NCI-H1417 treated with DMSO at 0.1 percent for 48 hours (cell line): ENCODE measurements around the gene DNAJC13.

ENCODE experiments used
- DNase-seq: peaks from one replicate; lab custom pipeline; 2025; lab: John Stamatoyannopoulos, UW

Gene DNAJC13

DNA sequence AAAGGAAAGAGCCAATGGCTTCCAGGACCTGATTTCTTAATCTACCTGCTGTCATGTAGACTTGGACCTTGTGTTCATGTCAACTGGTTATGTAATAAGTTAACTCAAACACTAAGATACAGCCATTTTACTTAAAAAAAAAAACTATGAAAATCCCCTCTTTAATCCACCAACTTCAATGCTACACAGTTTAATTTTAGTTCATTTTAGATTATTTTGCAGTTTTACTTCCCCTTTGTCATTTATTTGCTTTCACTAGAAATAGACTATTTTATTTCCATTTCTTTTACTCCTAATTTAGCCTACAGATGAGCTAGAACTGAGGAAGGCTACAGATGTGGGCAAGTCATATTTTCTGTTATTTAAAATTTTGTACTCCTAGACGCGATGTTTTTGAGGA lies 10.7 kb upstream of the DNAJC13 start:
- no peak for DNase-seq

DNA sequence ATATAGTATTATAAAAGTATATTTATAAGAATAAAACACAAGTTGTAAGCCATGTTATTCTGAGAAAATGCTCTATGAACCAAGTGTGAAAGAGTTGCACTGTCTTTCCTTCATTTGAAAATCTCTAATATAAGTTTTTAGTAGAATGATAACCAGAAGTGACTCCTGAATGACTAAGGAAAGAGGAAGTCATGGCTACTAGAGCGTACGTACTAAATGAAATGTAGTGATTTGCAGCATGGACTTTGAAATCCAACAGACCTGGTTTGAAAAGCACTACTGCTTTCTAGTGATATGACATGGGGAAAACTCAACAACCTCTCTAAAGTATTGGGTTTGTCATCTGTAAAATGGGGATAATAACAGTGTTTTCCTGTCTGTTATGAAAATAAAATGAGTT lies 10.3 kb upstream of the DNAJC13 start:
- DNase-seq, result no peak

DNA sequence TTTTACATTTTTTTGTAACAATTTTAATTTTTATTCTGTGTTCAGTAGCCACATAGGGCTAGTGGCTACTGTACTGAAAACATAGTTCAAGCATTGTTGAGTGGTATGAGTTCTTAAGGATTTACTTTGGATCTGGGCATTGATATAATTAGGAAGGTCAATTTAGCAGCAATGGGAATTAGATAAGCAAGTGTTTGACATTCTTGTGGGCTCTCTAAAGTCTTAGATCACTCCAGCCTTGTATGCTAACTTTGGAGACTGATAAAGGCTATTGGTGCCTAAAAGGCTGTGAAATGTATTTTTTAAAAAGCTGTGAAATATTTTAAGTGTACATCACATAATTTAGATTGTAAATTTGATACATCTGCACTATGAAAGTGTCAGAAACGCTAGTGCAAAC lies 2.5 kb upstream of the DNAJC13 start:
- no peak for DNase-seq

DNA sequence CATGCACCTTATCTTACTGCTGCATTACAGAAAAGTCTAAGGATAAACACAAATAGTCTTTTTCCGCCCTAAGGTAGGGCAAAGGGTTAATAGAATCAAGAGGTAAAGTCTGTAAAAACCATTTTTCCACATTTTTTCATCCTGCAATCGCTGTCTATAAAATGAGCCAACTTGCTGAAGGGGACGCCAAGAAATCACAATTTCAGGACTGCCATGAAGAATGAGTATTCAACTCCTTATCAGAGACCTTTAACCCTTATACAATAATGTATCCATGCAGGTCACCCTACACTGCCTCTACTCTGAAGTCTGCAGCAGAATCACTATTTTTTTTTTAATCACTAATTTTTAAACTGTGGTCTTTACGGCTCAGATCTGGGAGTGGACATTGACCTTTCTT lies 1.1 kb upstream of the DNAJC13 start:
- DNase-seq, result no peak

DNA sequence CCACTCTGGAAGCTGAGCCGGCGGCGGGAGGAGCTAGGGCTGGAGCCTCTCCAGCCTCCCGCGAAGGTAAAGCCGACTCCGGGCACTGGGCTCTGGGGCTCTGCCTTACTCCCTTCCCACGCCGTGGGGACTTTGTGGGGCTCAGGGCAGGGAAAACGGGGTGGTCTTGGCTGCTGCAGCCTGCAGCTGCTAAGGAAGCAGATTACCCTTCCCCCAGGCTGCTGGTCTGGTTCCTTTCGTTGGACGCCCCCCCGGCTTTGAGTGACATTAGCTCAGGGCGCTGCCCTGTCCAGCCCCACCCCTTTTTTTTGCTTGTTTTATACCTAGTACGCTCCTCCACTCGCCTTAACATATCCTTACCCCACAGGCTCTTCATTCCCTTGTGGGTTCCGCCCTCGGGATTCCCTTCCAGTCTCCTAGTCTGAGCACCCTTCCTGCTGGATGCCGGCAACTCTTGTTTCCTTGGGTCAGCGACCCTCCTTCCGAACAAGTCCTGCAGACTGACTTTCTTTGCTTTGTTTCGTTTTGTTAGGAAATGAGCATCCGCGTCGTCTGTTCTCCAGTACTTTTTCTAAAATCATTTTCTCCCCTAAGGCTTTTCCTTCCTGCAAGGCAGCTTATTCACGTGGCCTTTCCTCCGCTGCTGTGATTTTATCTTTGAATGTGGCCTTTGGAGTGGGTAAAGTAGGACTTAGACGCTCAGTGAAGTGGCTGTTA lies 551 bp downstream of the DNAJC13 start:
- DNase-seq, result no peak

DNA sequence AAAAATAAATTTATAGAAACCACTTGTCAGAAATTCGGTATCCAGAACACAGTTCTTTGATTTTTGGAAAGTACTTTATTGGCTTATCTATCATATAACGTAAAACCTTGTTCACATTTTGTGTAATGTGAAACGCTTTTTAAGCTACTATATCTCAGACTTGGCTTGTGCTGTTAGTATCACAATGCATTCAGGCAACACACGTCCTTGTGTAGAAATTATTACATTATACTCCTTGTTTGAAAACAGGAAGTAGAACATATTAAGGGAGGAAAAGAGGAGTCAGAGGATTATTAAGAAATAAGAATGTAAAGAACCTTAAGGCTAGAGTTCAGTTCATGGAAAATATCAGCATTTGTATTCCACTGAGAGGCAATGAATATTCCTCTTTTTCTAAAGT lies 1.6 kb downstream of the DNAJC13 start:
- no peak for DNase-seq

DNA sequence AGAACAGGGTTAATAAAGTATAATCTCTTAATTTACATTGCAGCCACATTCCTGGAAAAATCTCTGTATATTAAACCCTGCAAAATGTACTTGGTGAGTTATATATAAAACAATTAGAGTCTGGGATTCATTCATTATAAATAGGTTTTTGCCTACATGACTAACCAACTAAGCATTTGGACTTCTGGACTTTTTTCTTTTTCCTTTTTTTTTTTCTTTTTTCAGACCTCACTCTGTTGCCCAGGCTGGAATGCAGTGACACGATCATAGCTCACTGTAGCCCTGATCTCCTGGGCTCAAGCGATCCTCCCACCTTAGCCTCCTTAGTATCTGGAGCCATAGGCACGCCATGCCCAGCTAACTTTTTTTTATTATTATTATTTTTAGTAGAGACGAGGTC lies 4.5 kb downstream of the DNAJC13 start:
- DNase-seq, result no peak

DNA sequence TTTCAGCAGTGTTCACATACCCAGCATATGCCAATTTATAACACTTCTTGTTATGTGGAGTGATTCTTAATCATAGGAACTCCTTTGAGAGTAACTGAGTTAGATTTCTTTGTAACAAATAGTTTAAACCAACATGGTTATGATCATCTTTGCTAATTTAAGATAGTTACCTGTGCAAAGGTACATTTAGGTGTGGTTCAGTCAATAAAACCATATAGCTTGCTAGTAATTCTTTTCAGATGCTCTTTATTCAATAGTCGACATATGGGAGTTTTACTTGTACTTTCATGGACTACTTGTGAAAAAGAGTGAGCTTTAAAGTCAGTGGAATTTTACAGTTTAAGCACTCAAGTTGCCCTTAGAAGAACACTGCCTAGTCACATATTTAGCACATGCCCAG lies 5.2 kb downstream of the DNAJC13 start:
- no peak for DNase-seq

DNA sequence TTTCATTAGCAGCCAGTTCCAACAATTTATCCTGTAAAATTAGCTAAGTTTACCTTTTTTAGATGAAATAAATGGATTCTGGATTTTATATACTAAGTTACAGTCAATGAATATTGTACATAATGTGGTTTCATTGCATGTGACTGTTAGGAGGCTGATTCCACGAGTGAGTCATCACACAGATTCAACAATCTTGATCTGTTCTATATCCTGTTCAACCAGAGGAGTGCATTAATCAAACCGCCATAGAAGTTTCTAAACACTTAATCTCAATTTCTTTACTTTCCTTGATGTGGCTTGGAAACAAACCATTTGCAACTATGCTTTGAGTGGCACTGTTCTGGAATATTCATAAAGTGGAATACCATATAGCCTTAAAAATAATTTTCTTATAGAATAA lies 15.3 kb downstream of the DNAJC13 start:
- no peak for DNase-seq

DNA sequence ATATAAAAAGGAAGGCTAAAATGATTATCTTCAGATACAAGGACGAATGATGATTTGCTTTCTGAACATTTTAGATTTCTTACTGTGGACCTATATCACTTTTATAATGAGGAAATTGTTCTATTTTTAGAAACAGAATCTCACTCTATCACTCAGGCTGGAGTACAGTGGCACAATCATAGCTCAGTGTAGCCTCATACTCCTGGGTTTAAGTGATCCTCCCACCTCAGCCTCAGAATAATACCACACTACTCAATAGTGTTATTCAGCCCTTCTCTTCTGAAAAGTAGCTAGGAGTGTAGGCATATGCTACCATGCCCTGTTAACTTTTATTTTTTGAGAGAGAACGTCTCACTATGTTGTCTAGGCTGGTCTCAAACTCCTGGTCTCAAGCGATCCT lies 15.8 kb downstream of the DNAJC13 start:
- DNase-seq, result no peak

DNA sequence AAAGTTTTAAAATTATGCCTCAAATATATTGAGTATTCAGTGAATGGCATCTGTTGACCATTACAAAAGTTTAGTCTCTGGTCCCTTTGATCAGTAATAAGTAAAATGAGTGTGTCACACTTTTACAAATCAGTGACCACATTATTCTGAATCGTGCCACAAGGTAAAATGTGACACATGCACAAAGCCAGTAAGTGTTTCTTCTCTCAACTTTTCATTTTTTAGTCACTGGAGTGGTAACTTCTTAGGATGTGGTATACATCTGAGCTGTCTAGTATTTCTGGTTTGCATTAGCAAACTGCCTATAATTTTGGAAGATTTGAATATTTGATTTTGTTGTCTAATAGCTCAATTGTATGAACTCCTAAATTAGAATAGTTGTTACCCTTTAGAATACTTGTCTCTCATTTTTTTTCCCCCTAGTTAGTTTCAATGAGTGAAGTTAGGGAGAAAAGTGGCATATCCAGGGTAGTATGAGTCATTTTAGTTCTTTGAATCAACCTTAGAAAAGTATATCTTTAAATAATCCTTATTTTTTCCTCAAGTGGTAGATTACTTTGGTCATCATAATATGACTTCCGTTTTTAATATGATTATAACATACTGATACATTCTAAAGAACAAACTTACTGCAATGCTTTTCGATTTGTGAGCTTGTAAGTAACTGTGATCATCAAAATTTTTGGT lies 18.1 kb downstream of the DNAJC13 start:
- DNase-seq, result no peak

DNA sequence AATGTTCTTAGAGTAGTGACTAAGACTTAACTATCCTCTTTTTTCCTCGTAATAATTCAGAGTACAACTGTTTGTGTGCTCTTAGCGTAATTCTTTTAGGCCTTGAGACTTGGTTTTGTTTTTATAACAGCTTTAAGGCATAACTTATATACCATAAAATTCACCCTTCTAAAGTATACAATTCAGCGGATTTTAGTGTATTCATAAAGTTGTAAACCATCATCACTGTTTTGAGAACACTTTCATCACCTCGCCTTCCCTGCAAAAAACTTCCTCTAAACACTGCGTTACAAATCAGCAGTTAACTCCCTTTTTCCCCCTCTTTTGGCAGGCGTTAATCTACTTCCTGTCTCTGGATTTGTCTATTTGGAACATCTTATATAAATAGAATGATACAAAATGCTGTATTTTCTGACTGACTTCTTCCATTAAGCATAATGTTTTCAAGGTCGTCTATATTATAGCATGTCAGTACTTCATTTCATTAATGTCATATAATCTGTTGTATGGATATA lies 18.7 kb downstream of the DNAJC13 start:
- no peak for DNase-seq

DNA sequence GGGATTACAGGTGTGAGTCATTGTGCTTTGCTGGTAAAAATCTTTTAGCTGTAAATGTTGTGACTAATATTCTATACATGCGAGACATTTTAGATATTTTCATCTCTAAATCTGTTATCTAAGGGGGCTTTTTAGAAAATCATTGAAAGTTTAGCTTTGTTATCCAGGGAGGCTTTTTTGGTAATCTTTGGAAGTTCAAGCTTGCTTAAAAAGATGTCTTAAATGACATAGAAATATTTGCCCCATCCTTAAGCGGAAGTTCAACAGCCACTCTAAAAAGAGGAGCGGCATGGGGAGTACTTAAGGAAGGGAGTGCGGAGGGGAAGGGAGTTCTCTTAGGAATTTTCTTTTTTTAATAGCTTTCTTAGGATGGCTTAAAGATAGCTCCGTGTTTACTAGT lies 26.1 kb downstream of the DNAJC13 start:
- no peak for DNase-seq

DNA sequence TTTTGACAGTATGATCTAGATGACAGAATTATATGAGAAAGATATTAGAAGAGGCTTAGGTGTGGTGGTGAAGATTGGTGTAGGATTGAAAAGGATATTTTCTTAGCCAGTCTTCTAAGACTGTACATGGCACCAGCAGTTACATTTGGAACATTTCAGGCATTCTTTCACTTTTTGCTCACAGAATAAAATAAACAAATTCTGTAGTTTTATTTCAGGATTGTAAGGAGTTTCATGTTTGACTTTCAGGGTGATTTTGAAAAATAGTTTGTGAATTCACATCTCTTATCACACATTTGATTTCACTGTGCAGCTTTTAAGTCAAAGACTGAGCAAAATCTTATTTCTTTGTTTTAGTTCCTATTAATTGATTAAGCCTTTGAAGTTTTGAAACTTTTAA lies 27.1 kb downstream of the DNAJC13 start:
- DNase-seq, result no peak

DNA sequence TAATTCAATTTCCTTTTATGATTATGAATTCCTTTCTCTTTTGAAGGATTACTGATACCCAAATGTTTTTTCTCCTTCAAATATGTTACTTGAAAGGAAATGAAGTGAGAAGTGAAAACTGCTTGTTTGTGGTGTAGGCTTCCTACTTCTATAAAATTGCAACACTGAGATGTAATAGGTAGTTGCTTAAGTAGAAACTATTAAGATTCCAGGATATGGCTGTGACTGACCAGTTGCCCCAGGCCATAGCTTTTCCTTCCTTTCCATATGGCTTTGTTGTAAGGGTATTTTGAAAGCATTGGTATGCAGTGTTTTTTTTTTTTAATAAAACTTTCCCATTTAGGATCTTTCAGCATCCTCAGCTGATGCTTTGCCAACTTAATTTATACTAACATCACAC lies 28.5 kb downstream of the DNAJC13 start:
- no peak for DNase-seq

DNA sequence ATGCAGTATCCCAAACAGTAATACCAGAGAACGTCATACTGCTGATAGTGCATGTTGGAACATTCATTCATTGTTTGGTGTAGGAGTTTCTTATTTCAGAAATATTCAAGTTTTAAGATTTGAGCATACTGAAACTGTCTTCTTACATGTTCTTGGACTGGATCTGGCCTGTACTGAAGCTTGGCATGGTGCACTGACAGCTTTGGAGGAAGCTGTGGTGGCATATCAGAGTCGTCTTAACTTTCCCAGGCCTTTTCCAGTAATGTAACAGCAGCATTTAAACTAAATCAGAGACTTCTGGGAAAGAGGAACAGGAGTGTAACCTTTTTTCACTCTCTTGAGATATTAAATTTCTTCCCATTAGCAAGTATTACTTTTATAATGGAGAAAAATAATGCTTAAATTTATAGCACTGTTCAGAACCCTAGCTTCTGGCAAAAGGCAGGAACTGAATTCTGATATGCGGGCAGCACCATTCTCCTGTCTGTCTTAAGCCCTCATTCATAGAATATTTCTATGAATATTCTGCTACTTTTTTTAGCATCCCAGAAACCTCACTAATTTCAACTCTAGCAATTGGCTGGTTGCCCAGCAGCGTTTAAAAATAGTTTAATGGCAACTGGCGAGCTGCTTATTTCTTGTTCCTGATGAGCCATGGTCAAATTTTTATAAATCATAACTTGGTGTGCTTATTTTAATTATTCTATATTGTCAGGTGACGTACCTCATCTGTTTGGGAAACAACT lies 31.1 kb downstream of the DNAJC13 start:
- DNase-seq, result no peak

DNA sequence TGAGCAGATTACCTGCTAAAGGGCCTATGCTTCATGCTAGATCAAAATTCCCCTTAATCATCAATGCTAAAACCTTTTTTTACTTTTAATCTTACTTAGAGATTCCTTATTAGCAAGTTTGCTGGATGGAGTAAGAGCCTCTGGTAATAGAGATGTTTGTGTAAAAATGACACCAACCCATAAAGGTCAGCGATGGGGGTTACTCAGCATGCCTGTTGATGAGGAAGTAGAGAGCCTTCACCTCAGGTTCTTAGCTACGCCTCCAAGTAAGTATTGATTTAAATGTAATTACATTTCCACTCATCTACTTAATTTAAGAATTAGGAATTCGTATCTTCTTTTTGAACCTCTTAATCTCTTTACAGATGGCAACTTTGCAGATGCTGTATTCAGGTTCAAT lies 38.8 kb downstream of the DNAJC13 start:
- DNase-seq, result no peak

DNA sequence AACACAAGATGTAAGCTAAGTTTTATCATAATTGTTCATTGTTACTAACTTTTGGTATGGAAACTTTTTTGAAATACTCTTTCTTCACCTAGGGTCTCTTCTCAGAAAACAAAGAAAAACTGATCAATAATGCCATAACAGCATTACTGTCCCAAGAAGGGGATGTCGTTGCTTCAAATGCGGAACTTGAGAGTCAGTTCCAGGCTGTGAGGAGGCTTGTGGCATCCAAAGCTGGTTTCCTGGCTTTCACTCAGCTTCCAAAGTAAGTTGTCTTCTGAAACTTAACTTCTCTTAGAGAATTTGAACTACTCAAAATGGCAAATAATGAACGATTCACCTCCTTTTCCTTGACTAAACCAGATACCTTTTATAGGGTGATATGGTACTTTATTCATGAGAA lies 39.3 kb downstream of the DNAJC13 start:
- DNase-seq, result no peak

DNA sequence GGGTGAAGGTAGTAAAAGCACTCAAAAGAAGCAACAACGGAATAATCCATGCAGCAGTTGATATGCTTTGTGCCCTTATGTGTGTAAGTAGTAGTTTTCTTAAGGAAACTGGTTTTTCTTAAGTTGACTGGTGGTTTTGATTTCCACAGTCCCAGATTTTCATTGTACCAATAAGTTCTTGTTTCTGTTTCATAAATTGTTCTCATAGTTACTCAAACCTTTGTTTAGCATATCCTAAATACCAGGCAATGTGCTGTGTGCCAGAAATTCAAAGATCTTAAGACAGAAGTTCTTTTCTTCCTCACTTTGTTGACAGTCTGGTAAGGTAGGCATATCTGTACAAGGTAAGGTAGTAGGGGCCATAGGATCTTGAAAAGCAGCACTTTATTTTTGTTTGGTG lies 40.0 kb downstream of the DNAJC13 start:
- DNase-seq, result no peak

DNA sequence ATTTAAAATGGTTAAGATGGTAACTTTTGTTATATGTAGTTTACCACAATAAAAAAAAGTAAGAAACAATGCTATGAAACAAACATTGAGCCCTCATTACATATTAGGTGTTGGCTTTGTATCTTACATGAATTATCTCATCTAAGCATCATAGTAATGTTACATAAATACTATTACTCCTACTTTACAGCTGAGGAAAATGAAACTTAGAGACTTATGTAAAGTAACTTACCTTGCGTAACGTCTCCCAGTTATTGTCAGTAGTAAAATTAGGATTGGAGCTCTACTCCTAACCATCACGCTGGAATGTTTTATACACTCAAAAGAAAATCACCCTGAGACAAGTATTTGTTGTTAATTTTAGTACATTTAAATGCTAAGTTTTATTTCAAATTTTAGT lies 42.2 kb downstream of the DNAJC13 start:
- no peak for DNase-seq

DNA sequence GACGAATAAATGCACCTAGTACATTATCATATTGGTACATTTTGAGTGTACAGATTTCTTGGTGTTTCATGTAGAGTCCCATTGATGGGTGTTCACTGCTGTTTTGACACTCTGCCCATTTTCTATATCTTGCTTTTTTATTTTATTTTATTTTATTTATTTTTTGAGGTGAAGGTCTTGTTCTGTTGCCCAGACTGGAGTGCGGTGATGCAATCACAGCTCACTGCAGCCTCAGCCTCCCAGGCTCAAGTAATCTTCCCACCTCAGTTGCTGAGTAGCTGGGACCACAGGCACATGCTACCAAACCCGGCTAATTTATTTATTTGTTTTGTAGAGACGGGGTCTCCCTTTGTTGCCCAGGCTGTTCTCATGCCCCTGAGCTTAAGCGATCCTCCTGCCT lies 44.2 kb downstream of the DNAJC13 start:
- no peak for DNase-seq

DNA sequence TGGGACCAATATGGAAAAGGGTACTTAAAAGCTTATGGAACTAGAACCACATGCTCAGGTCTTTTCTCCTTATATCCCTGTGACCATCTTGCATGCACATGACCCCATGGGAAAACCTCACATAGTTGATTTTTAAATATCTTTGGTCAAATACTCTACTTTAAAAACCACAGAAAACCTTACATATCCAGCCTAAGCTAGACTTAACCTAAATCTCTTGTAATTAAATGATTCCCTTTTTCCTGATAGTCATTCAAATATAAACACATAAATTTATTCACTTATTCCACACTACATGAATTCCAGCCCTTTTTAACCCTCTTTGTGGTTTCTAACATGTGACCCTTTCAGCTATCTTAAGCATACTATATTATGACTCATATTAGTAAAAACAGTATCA lies 46.8 kb downstream of the DNAJC13 start:
- DNase-seq, result no peak

DNA sequence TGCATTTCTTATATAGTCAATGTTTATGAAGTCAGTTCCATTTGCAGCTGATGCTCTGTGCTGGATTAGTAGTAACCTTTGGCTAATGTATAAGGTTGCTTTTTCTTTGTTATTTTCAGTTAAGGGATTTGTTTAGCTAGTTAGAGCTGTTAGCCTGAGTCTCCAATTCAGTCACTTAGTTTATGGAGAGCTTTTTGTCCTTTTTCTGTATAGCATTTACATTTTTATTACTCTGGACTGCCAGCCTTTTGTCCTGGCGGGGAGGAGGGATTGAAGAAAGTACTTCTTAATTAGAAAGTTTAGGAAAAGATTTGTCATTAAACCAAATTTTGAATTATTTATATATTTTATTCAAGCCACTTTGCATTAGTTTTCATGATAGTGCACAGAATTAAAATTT lies 52.0 kb downstream of the DNAJC13 start:
- DNase-seq, result no peak
